Keratinocyte (primary cell): ENCODE results near the gene MXRA5.

Experiments used
- CTCF ChIP-seq, 3 experiments: IDR thresholded peaks in 1 of 3; conservative IDR thresholded peaks in 1 of 3; optimal IDR thresholded peaks in 1 of 3; 2 replicates in 2 of 3; 3 replicates in 1 of 3; pipeline versions ENCODE3 to v1.5.1; 2011; ENCODE audit warnings: low read length in 3 of 3, mild to moderate bottlenecking in 3 of 3, moderate library complexity in 2 of 3, control low read depth in 1 of 3, inconsistent platforms in 1 of 3; ENCODE audit not compliant: insufficient read depth in 2 of 3; ENCODE audit errors: extremely low read depth in 1 of 3
- EZH2 ChIP-seq: IDR thresholded peaks from one replicate; pipeline ENCODE4 v1.6.1; 2012; ENCODE audit warnings: inconsistent platforms, mild to moderate bottlenecking, low read length, moderate library complexity

DNA sequence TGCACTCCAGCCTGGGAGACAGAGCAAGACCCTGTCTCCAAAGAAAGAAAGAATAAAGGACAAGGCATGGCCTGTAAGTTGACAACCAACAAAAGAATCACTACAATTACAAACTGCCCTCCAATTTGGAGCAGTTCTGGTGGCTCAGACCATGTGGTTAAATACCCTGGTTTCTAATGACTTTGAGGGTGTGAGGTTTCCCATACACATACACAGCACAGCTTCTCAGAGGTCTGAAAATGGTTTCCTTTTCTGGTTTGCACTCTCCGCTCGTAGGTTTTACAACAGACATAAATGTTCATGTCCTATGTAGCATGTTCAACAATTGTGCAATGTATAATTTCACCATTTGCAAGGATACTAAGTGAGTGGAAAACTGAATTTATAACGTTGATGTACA, 34.2 kb upstream of the MXRA5 start:
- TF ChIP-seq CTCF (optimal IDR thresholded peaks at IDR 0.05 in 1 of 3, IDR thresholded peaks at IDR 0.05 in 1 of 3, conservative IDR thresholded peaks at IDR 0.05 in 1 of 3; ENCODE audit: extremely low read depth in 1 of 3, insufficient read depth in 2 of 3, low read length in 3 of 3): no peak
- TF ChIP-seq EZH2: no peak
